PC-9 (cell line): Measurements from ENCODE around the gene KCNK2.

Experiments
- EZH2 ChIP-seq: fragments of 200-600 bp; sonication (generic); IDR thresholded peaks from 2 replicates; pipeline ENCODE4 v1.8.0; 2017; ENCODE audit warnings: antibody characterized with exemption, low read depth
- TF ChIP-seq, protein P1 (sequence below): fragments of 200-600 bp; sonication (generic); conservative IDR thresholded peaks from 2 replicates; pipeline ENCODE4 v1.6.1; 2017; ENCODE audit warnings: mixed run types, antibody characterized with exemption, mild to moderate bottlenecking, moderate library complexity

- TF ChIP-seq, protein P1, sequence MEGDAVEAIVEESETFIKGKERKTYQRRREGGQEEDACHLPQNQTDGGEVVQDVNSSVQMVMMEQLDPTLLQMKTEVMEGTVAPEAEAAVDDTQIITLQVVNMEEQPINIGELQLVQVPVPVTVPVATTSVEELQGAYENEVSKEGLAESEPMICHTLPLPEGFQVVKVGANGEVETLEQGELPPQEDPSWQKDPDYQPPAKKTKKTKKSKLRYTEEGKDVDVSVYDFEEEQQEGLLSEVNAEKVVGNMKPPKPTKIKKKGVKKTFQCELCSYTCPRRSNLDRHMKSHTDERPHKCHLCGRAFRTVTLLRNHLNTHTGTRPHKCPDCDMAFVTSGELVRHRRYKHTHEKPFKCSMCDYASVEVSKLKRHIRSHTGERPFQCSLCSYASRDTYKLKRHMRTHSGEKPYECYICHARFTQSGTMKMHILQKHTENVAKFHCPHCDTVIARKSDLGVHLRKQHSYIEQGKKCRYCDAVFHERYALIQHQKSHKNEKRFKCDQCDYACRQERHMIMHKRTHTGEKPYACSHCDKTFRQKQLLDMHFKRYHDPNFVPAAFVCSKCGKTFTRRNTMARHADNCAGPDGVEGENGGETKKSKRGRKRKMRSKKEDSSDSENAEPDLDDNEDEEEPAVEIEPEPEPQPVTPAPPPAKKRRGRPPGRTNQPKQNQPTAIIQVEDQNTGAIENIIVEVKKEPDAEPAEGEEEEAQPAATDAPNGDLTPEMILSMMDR = no peak
- TF ChIP-seq EZH2 = no peak
Measured at GRCh38 chr1:215228193-215228592, 145.7 kb downstream of the KCNK2 start.
